BJ (cell line): ENCODE data around the gene CYP8B1. TPM values are rescaled to one million over a fixed set of nuclear protein-coding genes. Genes with fewer than 3 reads are reported as not detected.
"Not testable (repeated sequence)": the region's sequence is repeated elsewhere in the genome, so short reads cannot be mapped to it uniquely, and the experiment has no call there.

Experiments used
- CTCF ChIA-PET: fragments of 350-600 bp; formaldehyde crosslinking; extraction: SDS; loops from one replicate; lab custom pipeline; 2021; ENCODE audit warnings: antibody characterized with exemption, inconsistent platforms; lab: Yijun Ruan, JAX
- POLR2A ChIA-PET: fragments of 300-600 bp; sonication (Branson Sonifier 250); formaldehyde crosslinking; extraction: SDS; loops from one replicate; lab custom pipeline; 2021; ENCODE audit warnings: antibody characterized with exemption; lab: Charles Lee
- DNase-seq: peaks from one replicate; pipeline ENCODE4 v3.0.0-alpha.2; 2011; ENCODE audit warnings: low read depth
- H3K27me3 ChIP-seq: 2 replicates; pipeline ENCODE4 v1.6.0; 2011; ENCODE audit warnings: low read length; ENCODE audit not compliant: control insufficient read depth, insufficient read depth
- H3K36me3 ChIP-seq: 2 replicates; pipeline ENCODE4 v1.5.1; 2011; ENCODE audit warnings: low read length; ENCODE audit not compliant: control insufficient read depth, insufficient read depth
- H3K4me3 ChIP-seq: 2 replicates; pipeline ENCODE4 v1.5.1; 2011; ENCODE audit warnings: low read depth, mild to moderate bottlenecking, control low read depth, low read length
- CTCF ChIP-seq: IDR thresholded peaks from 2 replicates; pipeline ENCODE4 v1.5.1; 2011; ENCODE audit warnings: low read depth, mild to moderate bottlenecking, control low read depth, inconsistent platforms, low read length, moderate library complexity; ENCODE audit not compliant: insufficient read depth
- polyA plus RNA-seq: library from polyadenylated mRNA; depleted of rRNA; stranded (reverse); fragments of >200 nt; gene quantifications from 2 replicates; pipeline ENCODE4 v1.2.3, GENCODE V29; 2011

Gene CYP8B1
- polyA plus RNA-seq, 1 experiment: not detected

- ChIA-PET POLR2A (no interaction called here), CTCF (no interaction called here)
- TF ChIP-seq CTCF: no peak
- no peak for DNase-seq
- no peaks in the 10 kb centered on the region for H3K36me3 ChIP-seq
- H3K4me3 ChIP-seq: no peak overlapping the region
- no peaks in the 10 kb centered on the region; the same call in 1 of the 2 replicates for H3K27me3 ChIP-seq
Observed at GRCh38 chr3:42884324-42884723, 8.6 kb upstream of the CYP8B1 start.

- POLR2A ChIA-PET, H3K36me3 ChIP-seq, H3K4me3 ChIP-seq, H3K27me3 ChIP-seq, DNase-seq: not testable (repeated sequence)
- CTCF ChIA-PET: interaction anchor here (2.3 kb wide), 1 partner anchor 14 kb away, joined by 6 read pairs; no protein-coding TSS in a partner anchor
Observed at GRCh38 chr3:42883251-42883930, 7.7 kb upstream of the CYP8B1 start.

GRCh38 chr3:42880601-42881451 is 5.1 kb upstream of the CYP8B1 start:
- Histone ChIP-seq H3K4me3 (peak overlapping the region; percentile 66), H3K36me3 (no peaks in the 10 kb centered on the region), H3K27me3 (peaks cover 4% of the 10 kb centered on the region; the same call in 1 of the 2 replicates)
- no peak for DNase-seq
- CTCF ChIA-PET: interaction anchor here (0.7 to 2.3 kb wide), 6 partner anchors 9 to 101 kb away, joined by 3 to 14 read pairs (median 4); no protein-coding TSS in a partner anchor
- peak; percentile 95 for TF ChIP-seq CTCF
- POLR2A ChIA-PET: no interaction called here

GRCh38 chr3:42880183-42880582 is 4.5 kb upstream of the CYP8B1 start:
- no peak for TF ChIP-seq CTCF
- Histone ChIP-seq H3K27me3 (peaks cover 4% of the 10 kb centered on the region; the same call in 1 of the 2 replicates), H3K4me3 (peak overlapping the region; percentile 66; the same call in 1 of the 2 replicates), H3K36me3 (no peaks in the 10 kb centered on the region)
- CTCF ChIA-PET: no interaction called here
- POLR2A ChIA-PET: no interaction called here
- no peak for DNase-seq

GRCh38 chr3:42877881-42878280 is 2.2 kb upstream of the CYP8B1 start:
- Histone ChIP-seq H3K4me3 (no peak overlapping the region), H3K36me3 (no peaks in the 10 kb centered on the region), H3K27me3 (peaks cover 4% of the 10 kb centered on the region; the same call in 1 of the 2 replicates)
- DNase-seq: no peak
- no peak for TF ChIP-seq CTCF
- CTCF ChIA-PET: interaction anchor here (1.1 to 2.0 kb wide), 3 partner anchors 16 to 96 kb away, joined by 3 to 6 read pairs (median 3); no protein-coding TSS in a partner anchor
- POLR2A ChIA-PET: no interaction called here
